GM21447 (cell line): ENCODE data around the gene ADGRD2.

Source experiments
- ATAC-seq: cut with Tn5 transposase; IDR thresholded peaks from one replicate; pipeline ENCODE4 v1.9.1; 2021; ENCODE audit not compliant: unreplicated experiment

Gene ADGRD2

GRCh38 chr9:124437086-124437485 lies 13.2 kb upstream of the ADGRD2 start:
- ATAC-seq, result no peak

DNA sequence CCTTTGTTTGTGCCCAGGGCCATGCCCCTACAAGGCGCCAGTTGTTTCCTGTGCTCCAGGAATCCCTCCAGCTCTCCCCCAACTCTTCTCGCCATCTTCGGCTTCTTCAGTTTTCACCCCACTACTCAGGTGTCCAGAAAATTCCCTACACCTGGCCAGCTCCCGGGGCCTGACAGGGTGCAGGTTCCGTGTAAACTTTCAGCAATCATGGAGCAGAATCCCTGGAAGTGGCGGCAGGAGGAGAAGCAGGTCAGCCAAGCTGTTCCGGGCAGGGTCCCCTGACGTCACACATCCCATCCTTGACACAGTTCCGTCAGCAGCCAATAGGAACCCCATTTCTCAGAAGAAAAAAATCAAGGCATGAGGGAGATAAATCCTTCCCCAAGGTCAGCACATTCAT lies 12.2 kb upstream of the ADGRD2 start:
- no peak for ATAC-seq

- no peak for ATAC-seq
Observed at GRCh38 chr9:124439086-124439485, 11.2 kb upstream of the ADGRD2 start.

GRCh38 chr9:124439686-124440243 lies 10.5 kb upstream of the ADGRD2 start:
- ATAC-seq, result no peak

GRCh38 chr9:124440786-124441185 lies 9.5 kb upstream of the ADGRD2 start:
- ATAC-seq, result no peak

DNA sequence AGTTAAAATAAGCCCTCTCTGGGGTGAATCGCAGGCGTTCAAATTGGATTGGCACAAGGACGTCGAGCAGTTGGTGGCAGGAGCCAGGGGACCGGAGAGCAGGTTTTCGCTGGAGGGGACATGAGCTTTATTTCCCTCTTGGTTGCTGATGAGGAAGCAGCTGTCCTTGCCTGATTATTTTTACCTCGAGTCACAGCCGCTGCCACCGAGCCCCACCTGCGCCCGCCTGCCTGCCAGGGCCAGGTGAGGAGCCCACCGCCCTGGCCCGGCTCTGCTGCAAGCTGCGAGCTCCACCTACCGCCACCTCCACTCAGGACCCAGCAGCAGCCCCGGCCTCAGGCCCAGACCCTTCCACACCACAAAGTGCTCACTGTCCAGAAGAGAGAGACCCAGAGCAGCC lies 9.0 kb upstream of the ADGRD2 start:
- no peak for ATAC-seq

GRCh38 chr9:124442379-124442778 lies 7.9 kb upstream of the ADGRD2 start:
- ATAC-seq, result no peak

DNA sequence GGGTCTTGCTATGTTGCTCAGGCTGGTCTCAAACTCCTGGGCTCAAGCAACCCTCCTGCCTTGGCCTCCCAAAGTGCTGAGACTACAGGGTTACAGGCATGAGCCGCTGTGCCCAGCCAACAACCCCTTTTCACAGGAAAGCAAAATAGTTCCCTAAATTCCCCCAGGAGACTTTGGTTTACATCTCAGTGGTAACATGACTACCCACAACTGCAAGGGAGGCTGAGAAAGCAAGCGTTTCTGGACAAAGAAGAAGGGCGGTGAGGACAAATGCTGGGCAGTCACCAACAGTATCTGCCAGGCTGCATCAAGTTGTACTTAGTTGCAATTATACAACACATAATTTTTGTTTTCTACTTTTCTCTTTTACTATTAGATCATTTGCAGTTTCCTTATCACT lies 7.4 kb upstream of the ADGRD2 start:
- no peak for ATAC-seq

- ATAC-seq, result no peak
Observed at GRCh38 chr9:124443625-124444024, 6.6 kb upstream of the ADGRD2 start.

- ATAC-seq, result no peak
Observed at GRCh38 chr9:124444166-124444565, 6.1 kb upstream of the ADGRD2 start.

- no peak for ATAC-seq
Observed at GRCh38 chr9:124447297-124447661, 3.0 kb upstream of the ADGRD2 start.

DNA sequence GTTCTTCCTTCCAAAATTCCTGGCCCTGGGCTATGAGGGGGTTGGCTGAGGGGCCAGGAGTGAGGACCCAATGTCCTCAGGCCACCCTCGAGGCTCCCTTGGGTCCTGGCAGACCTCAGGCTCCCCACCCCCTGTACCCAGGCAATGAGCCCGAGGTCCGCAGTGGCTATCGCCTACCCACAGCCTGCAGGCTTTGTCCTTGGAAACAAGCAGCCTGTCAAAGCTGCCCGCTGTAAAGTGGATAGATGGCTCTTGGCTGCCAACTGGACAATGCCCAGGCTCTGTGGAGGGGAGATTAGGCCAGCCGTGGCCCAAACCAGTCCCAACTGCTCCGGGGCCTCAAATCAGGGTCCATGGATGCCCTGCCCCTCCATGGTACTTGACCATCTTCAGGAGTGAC lies 2.2 kb upstream of the ADGRD2 start:
- no peak for ATAC-seq

DNA sequence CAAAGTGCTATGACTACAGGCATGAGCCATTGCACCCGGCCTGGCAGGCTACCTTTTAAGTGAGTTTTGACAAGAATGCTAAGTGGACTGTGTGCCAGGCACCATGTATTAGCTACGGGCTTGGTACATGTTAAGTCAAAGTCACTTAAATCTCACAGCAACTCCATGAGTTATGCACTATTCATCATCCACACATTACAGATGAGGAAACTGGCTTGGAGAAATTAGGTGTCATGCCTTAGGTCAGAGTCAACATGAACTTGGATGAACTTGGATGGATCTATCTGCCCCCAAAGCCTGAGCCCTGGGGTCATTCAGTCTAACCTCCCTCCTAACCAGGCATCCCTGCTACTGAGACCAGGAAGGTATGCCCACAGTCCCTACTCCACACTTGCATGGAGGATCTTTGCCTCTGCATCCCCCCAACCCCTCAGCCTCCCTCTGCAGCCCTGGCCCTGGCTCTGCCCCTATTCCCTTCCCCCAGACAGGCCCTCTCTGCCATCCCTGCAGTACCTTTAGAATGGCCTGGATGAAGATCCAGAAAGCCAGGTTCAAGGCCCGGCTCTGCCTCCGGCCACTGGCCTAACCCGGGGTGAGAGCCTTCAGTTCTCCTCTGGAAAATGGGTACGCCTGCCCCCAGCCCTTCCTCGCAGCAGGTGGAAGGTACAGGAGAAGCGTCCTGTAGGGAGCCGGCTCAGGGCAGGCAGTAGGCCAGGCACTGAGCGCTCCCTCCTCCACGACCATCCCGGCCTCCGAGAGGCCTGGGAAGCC lies 685 bp upstream of the ADGRD2 start:
- no peak for ATAC-seq

DNA sequence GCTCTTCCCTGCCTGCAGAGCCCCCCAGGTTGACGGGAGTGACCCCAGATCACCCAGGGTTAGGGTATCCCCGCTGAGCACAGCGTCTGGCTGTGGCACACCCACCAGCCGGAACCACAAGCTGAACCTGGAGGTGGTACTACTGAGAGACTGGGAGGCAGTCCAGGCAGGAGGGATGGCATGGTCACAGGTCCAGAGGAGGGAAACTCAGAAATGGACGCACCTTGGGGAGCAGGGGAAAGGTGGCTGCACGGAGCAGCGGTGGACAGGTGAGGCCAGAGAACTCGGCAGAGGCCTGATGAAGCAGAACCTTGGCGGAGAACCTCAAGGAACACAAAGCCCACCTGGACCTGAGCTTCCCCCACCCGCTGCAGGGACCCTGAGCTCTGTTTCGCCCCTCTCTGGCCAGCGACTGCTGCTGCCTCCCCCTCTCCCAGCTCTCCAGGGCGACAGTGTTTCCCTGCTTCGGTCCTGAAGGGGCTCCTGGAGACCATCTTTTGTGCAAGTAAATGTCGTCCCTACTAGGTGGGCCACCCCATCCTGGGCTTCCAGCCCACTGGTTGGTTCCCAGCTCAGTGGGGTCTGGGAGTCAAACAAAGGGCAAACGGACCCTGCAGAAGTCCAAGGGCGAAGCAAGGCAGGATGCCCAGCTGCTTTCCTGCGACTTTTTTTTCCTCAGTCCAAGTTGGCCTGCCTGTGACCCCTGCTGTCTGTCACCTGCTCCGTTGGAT lies 845 bp downstream of the ADGRD2 start:
- no peak for ATAC-seq

DNA sequence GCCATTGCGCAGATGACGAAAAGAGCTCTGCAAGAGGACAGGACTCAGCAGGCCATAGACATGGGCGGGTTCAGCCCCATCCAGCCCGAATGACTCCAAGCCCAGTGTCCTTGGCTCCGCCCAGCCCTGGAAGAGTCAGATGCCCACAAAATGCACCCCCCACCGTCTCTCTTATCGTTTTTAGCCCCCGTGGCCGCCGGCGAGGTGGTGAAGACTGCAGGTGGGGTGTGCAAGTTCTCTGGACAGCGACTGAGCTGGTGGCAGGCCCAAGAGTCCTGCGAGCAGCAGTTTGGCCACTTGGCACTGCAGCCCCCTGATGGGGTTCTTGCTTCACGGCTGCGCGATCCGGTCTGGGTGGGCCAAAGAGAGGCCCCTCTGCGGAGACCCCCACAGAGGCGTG lies 2.1 kb downstream of the ADGRD2 start:
- ATAC-seq, result no peak

- no peak for ATAC-seq
Observed at GRCh38 chr9:124452841-124453585, 2.8 kb downstream of the ADGRD2 start.

- ATAC-seq, result no peak
Observed at GRCh38 chr9:124453586-124454191, 3.4 kb downstream of the ADGRD2 start.

DNA sequence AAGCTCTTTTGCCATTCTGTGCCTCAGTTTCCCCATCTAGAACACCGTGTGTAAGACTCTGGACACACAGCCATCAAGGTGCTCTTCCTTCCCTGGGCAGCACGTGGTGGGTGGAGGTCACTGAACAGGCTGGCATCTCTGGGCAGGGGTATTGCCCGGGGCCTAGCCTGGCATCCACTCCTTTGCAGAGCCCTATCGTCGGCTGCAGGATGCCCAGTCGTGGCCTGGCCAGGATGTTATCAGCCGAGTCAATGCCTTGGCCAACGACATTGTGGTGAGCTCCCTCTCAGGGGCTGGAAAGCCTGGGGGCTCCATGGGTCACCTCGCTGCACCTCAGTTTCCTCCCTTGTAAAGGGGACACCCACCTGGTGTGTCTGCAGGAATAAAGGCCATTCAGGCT lies 4.0 kb downstream of the ADGRD2 start:
- no peak for ATAC-seq

DNA sequence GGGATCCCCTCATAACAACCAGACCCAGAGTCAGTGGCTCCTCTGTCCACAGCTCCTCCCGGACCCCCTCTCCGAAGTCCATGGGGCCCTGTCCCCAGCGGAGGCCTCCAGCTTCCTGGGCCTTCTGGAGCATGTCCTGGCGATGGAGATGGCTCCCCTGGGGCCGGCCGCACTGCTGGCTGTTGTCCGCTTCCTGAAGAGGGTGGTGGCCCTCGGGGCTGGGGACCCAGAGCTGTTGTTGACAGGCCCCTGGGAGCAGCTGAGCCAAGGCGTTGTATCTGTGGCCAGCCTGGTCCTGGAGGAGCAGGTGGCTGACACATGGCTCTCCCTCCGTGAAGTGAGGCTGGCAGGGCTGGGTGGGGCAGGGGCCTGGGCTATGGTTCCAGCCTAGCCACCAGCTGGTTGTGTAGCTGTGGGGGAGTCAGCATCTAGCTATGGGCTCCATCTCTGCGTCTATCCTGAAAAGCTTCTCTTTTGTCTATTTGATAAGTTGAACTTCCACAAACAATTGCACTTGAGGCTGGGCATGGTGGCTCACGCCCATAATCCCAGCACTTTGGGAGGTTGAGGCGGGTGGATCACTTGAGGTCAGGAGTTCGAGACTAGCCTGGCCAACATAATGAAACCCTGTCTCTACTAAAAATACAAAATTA lies 4.7 kb downstream of the ADGRD2 start:
- no peak for ATAC-seq

DNA sequence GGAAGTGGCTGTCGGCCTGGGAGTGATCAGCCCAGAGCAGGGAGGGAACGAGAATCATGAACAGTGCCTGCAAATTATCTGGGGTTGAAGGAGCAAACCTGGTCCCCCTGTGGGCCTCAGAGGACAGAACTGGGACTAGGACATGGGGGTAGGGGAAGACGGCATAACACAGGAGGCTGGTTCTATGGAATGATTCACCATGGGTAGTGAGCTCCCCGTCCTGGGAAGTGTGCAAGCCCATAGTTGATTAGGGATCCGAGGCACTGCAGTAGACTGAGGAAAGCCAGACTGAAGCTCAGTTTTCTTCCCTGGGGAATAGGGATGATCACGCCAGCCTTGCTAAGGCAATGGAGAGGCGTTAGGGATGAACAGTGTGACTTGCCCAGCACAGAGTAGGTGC lies 5.6 kb downstream of the ADGRD2 start:
- no peak for ATAC-seq
